CD14-positive monocyte (primary cell): ENCODE measurements around the gene SPATA20. TPM values are rescaled to one million over a fixed set of nuclear protein-coding genes. Genes with fewer than 3 reads are reported as not detected.

Source experiments
- DNase-seq, 3 donors: peaks; one replicate each; pipeline ENCODE4 v3.0.0-alpha.2; 2011 to 2022
- H2AFZ ChIP-seq: 2 replicates; pipeline ENCODE4 v1.6.0; 2012; ENCODE audit warnings: mild to moderate bottlenecking, low read depth, low read length, inconsistent platforms; ENCODE audit not compliant: insufficient read depth, poor library complexity, severe bottlenecking
- H3K27ac ChIP-seq, 2 donors: 1 replicate in 1 of 2; 2 replicates in 1 of 2; pipeline ENCODE4 v1.5.1; 2012 to 2013; ENCODE audit warnings: low read length in 2 of 2, control low read depth in 1 of 2, inconsistent platforms in 1 of 2, low read depth in 1 of 2, mild to moderate bottlenecking in 1 of 2
- H3K27me3 ChIP-seq, 2 donors: one replicate each; pipeline versions ENCODE4 v1.6.0 to v1.6.1; 2011 to 2013; ENCODE audit warnings: low read length in 2 of 2; ENCODE audit not compliant: control insufficient read depth in 2 of 2, insufficient read depth in 2 of 2
- H3K36me3 ChIP-seq, 2 donors: replicated peaks in 1 of 2; 1 replicate in 1 of 2; 2 replicates in 1 of 2; pipeline versions ENCODE4 v1.5.1 to v1.6.1; 2012 to 2013; ENCODE audit warnings: low read length in 2 of 2, control low read depth in 1 of 2, inconsistent platforms in 1 of 2, mild to moderate bottlenecking in 1 of 2; ENCODE audit not compliant: insufficient read depth in 2 of 2, control insufficient read depth in 1 of 2
- H3K4me1 ChIP-seq, 2 donors: 1 replicate in 1 of 2; 2 replicates in 1 of 2; pipeline versions ENCODE4 v1.5.1 to v1.6.1; 2012 to 2013; ENCODE audit warnings: low read length in 2 of 2, control low read depth in 1 of 2, inconsistent platforms in 1 of 2, mild to moderate bottlenecking in 1 of 2, moderate library complexity in 1 of 2; ENCODE audit not compliant: insufficient read depth in 2 of 2, control insufficient read depth in 1 of 2
- H3K4me2 ChIP-seq: replicated peaks from 2 replicates; pipeline ENCODE3; 2012; ENCODE audit warnings: low read length, moderate library complexity, mild to moderate bottlenecking; ENCODE audit not compliant: poor library complexity, severe bottlenecking; ENCODE audit errors: extremely low read depth
- H3K4me3 ChIP-seq, 3 experiments: fragments of 200-600 bp in 1 of 3; sonication (generic) in 1 of 3; replicated peaks in 1 of 3; 1 replicate in 2 of 3; 2 replicates in 1 of 3; pipeline ENCODE4 v1.5.1; 2011 to 2013; ENCODE audit warnings: low read length in 3 of 3, mild to moderate bottlenecking in 3 of 3, control low read depth in 2 of 3, low read depth in 2 of 3, inconsistent platforms in 1 of 3, moderate library complexity in 1 of 3
- H3K79me2 ChIP-seq: 2 replicates; pipeline ENCODE4 v1.6.0; 2012; ENCODE audit warnings: mild to moderate bottlenecking, control low read depth, inconsistent platforms, low read length, moderate library complexity; ENCODE audit not compliant: insufficient read depth
- H3K9ac ChIP-seq: 2 replicates; pipeline ENCODE4 v1.6.0; 2017; ENCODE audit warnings: low read length, mild to moderate bottlenecking; ENCODE audit not compliant: insufficient read depth, poor library complexity, severe bottlenecking
- H3K9me3 ChIP-seq, 2 donors: replicated peaks in 1 of 2; 1 replicate in 1 of 2; 2 replicates in 1 of 2; pipeline versions ENCODE4 v1.5.1 to v1.6.1; 2012 to 2013; ENCODE audit warnings: low read length in 2 of 2, control low read depth in 1 of 2; ENCODE audit not compliant: control insufficient read depth in 1 of 2, insufficient read depth in 1 of 2
- H4K20me1 ChIP-seq: 2 replicates; pipeline ENCODE4 v1.6.0; 2012; ENCODE audit warnings: mild to moderate bottlenecking, low read length, control low read depth, moderate library complexity; ENCODE audit not compliant: insufficient read depth
- H3K27ac Mint-ChIP-seq, 7 donors: one replicate each; pipeline ENCODE4 v1.8.0; 2020; ENCODE audit warnings: mild to moderate bottlenecking in 7 of 7, mixed read lengths in 7 of 7, moderate library complexity in 6 of 7, inconsistent platforms in 2 of 7
- H3K27me3 Mint-ChIP-seq, 3 donors: one replicate each; pipeline ENCODE4 v1.8.0; 2021 to 2022; ENCODE audit warnings: low read depth in 3 of 3, mild to moderate bottlenecking in 3 of 3, mixed read lengths in 3 of 3, moderate library complexity in 3 of 3, inconsistent platforms in 1 of 3
- H3K36me3 Mint-ChIP-seq, 2 donors: one replicate each; pipeline ENCODE4 v1.8.0; 2020; ENCODE audit warnings: mixed read lengths in 2 of 2, inconsistent platforms in 1 of 2, mild to moderate bottlenecking in 1 of 2
- H3K4me1 Mint-ChIP-seq: one replicate; pipeline ENCODE4 v1.8.0; 2020; ENCODE audit warnings: mild to moderate bottlenecking, mixed read lengths
- H3K4me3 Mint-ChIP-seq, 2 donors: one replicate each; pipeline ENCODE4 v1.8.0; 2020; ENCODE audit warnings: mild to moderate bottlenecking in 2 of 2, mixed read lengths in 2 of 2, moderate library complexity in 1 of 2
- H3K9me3 Mint-ChIP-seq, 7 donors: one replicate each; pipeline ENCODE4 v1.8.0; 2020 to 2022; ENCODE audit warnings: mixed read lengths in 7 of 7, mild to moderate bottlenecking in 6 of 7, moderate library complexity in 6 of 7, inconsistent platforms in 2 of 7
- CTCF ChIP-seq: fragments of 200-600 bp; IDR thresholded peaks from one replicate; pipeline ENCODE4 v1.8.0; 2022; ENCODE audit warnings: antibody characterized with exemption, mild to moderate bottlenecking
- WGBS: methylation state at CpG from one replicate; pipeline ENCODE4 v1.1.5; 2013; ENCODE audit warnings: missing lambda C conversion rate; ENCODE audit not compliant: insufficient coverage; 5-methylcytosine and 5-hydroxymethylcytosine counted together
- intact Hi-C, 2 donors: fragments of 100-400 bp; cut with micrococcal nuclease; formaldehyde crosslinking; loops; one replicate each; pipeline versions ENCODE4 v1.15.0 to v1.15.1; 2023
- polyA plus RNA-seq, 3 donors: library from polyadenylated mRNA; depleted of rRNA in 1 of 3; unstranded in 2 of 3; stranded (reverse) in 1 of 3; fragments of 300-500 nt in 2 of 3; fragments of >200 nt in 1 of 3; fragmentation: Illumina TruSeq in 2 of 3; gene quantifications; 1 replicate in 2 of 3; 2 replicates in 1 of 3; pipeline ENCODE4 v1.2.3, GENCODE V29; 2012 to 2021

SPATA20 gene
- polyA plus RNA-seq, 3 donors = 9.3 to 37.8 (median 12.2) TPM

- Histone ChIP-seq H3K36me3 (no peaks in the 10 kb centered on the region), H4K20me1 (no peaks in the 10 kb centered on the region), H3K27me3 (peaks cover 0 to under 1% of the 10 kb centered on the region in 2 donors), H3K79me2 (no peaks in the 10 kb centered on the region), H3K4me1 (peaks cover 17 to 23% of the 10 kb centered on the region in 2 donors), H2AFZ (no peak overlapping the region), H3K9me3 (no peaks in the 10 kb centered on the region), H3K4me2 (no peak overlapping the region), H3K27ac (no peak overlapping the region), H3K9ac (no peak overlapping the region), H3K4me3 (no peak overlapping the region)
- intact Hi-C loops = loop anchor here (5.0 to 10.0 kb wide), 4 partner anchors 55 to 305 kb away; partner anchors contain the start of gene ANKRD40 (in 1 of the 2)
- peak overlapping the region in 2 of 7 donors; percentile 25 to 46 for H3K27ac Mint-ChIP-seq
- peaks cover 8 to 22% (median 16%) of the 10 kb centered on the region in 3 donors for H3K27me3 Mint-ChIP-seq
- WGBS = 83% methylated on average over 10 of the region's 15 CpGs
- DNase-seq = no peak
- peak overlapping the region in 1 of 2 donors; percentile 31 for H3K4me3 Mint-ChIP-seq
- peaks cover 22% of the 10 kb centered on the region for H3K4me1 Mint-ChIP-seq
- no peaks in the 10 kb centered on the region for H3K9me3 Mint-ChIP-seq
- no peak for TF ChIP-seq CTCF
- no peaks in the 10 kb centered on the region for H3K36me3 Mint-ChIP-seq
Measured at GRCh38 chr17:50539762-50540559, 7.0 kb upstream of the SPATA20 start.

- intact Hi-C loops = loop anchor here (5.0 to 10.0 kb wide), 4 partner anchors 56 to 304 kb away; partner anchors contain the start of gene ANKRD40 (in 1 of the 2)
- no peak overlapping the region for H3K27ac ChIP-seq
- peak overlapping the region; percentile 99 for H3K4me2 ChIP-seq
- H3K27me3 ChIP-seq = no peaks in the 10 kb centered on the region
- H3K4me1 ChIP-seq = peaks cover 17 to 23% of the 10 kb centered on the region in 2 donors
- Mint-ChIP-seq H3K9me3 (no peaks in the 10 kb centered on the region), H3K4me1 (peaks cover 24% of the 10 kb centered on the region), H3K36me3 (no peaks in the 10 kb centered on the region), H3K27ac (no peak overlapping the region), H3K4me3 (peak overlapping the region; percentile 84 to 95), H3K27me3 (peaks cover 10 to 24% (median 17%) of the 10 kb centered on the region in 3 donors)
- DNase-seq = no peak
- peak overlapping the region in 1 of 3 experiments; percentile 85 for H3K4me3 ChIP-seq
- no peaks in the 10 kb centered on the region for H4K20me1 ChIP-seq
- no peak for TF ChIP-seq CTCF
- H3K9ac ChIP-seq = no peak overlapping the region
- no peaks in the 10 kb centered on the region for H3K9me3 ChIP-seq
- H3K79me2 ChIP-seq = no peaks in the 10 kb centered on the region
- 95% methylated on average over 7 of the region's 11 CpGs for WGBS
- peak overlapping the region; percentile 96 for H2AFZ ChIP-seq
- H3K36me3 ChIP-seq = no peaks in the 10 kb centered on the region
Measured at GRCh38 chr17:50540560-50541401, 6.2 kb upstream of the SPATA20 start.
